IMR-90 (cell line): ENCODE results near the gene SERPINA9.

Source experiments
- BHLHE40 ChIP-seq: fragments of 150-350 bp; IDR thresholded peaks from 2 replicates; pipeline ENCODE4 v1.6.1; 2016; ENCODE audit warnings: mild to moderate bottlenecking, low read depth, low read length
- CEBPB ChIP-seq: IDR thresholded peaks from 2 replicates; pipeline ENCODE4 v1.6.1; 2012; ENCODE audit warnings: low read depth, low read length, improper control_type of control experiment
- CTCF ChIP-seq: conservative IDR thresholded peaks from 2 replicates; pipeline ENCODE4 v1.5.1; 2012; ENCODE audit warnings: mild to moderate bottlenecking, low read depth, low read length, improper control_type of control experiment
- MAFK ChIP-seq: IDR thresholded peaks from 2 replicates; pipeline ENCODE4 v1.6.1; 2012; ENCODE audit warnings: low read depth, low read length, improper control_type of control experiment
- POLR2A ChIP-seq: IDR thresholded peaks from 2 replicates; pipeline ENCODE4 v1.6.1; 2012; ENCODE audit warnings: mild to moderate bottlenecking, low read depth, low read length
- RAD21 ChIP-seq: IDR thresholded peaks from 2 replicates; pipeline ENCODE4 v1.6.1; 2012; ENCODE audit warnings: low read length, improper control_type of control experiment

DNA sequence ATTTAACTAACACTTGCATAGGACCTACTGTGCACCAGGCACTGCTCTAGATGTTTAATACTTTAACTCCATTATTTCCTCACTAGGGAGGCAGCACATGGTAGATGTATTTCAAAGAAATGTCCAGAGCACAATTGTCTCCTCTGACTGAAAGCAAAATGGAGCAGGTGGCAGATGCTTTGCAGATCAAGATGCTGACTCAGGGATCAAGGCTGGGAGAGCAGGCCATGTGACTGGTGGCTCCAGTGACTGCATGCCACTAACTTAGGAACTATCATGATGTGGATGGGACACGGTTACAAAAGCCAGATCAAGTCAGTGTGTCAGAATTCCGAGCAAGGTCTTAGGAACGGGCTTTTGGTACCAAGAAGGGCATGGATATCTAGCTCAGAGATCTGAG is 51.6 kb downstream of the SERPINA9 start:
- no peak for TF ChIP-seq RAD21
- TF ChIP-seq CTCF, result no peak
- TF ChIP-seq POLR2A, result no peak
- TF ChIP-seq CEBPB, result no peak
- peak; percentile 21; the same call in 1 of the 2 replicates for TF ChIP-seq MAFK
- no peak for TF ChIP-seq BHLHE40
